Natural killer cell (primary cell): Measurements from ENCODE around the gene POC1A. TPM values are rescaled to one million over a fixed set of nuclear protein-coding genes. Genes with fewer than 3 reads are reported as not detected.

ENCODE experiments used
- ATAC-seq, 3 donors: fragments of 150-1000 bp in 2 of 3; fragments of 200-7000 bp in 1 of 3; cut with Tn5 transposase; 1 replicate in 1 of 3; 2 replicates in 2 of 3; pipeline ENCODE4 v1.10.0; 2021; ENCODE audit warnings: mild to moderate bottlenecking in 2 of 3, moderate library complexity in 2 of 3
- DNase-seq, 2 donors: peaks; one replicate each; pipeline versions ENCODE4 v3.0.0 to v3.0.0-alpha.2; 2013 to 2021; ENCODE audit warnings: mixed read lengths in 1 of 2
- H3K27ac ChIP-seq: one replicate; pipeline ENCODE4 v1.5.1; 2013; ENCODE audit warnings: mild to moderate bottlenecking, low read length
- H3K27me3 ChIP-seq: one replicate; pipeline ENCODE4 v1.6.1; 2013; ENCODE audit warnings: low read length; ENCODE audit not compliant: control insufficient read depth, insufficient read depth
- H3K36me3 ChIP-seq: one replicate; pipeline ENCODE4 v1.6.1; 2013; ENCODE audit warnings: low read length; ENCODE audit not compliant: control insufficient read depth, insufficient read depth
- H3K4me1 ChIP-seq: one replicate; pipeline ENCODE4 v1.6.1; 2013; ENCODE audit warnings: low read length; ENCODE audit not compliant: control insufficient read depth, insufficient read depth
- H3K4me3 ChIP-seq: one replicate; pipeline ENCODE4 v1.5.1; 2013; ENCODE audit warnings: low read length
- H3K9me3 ChIP-seq: one replicate; pipeline ENCODE4 v1.6.1; 2013; ENCODE audit warnings: low read length; ENCODE audit not compliant: control insufficient read depth, insufficient read depth
- H3K27ac Mint-ChIP-seq, 2 donors: one replicate each; pipeline ENCODE4 v1.8.0; 2022; ENCODE audit warnings: mild to moderate bottlenecking in 2 of 2, mixed read lengths in 2 of 2, moderate library complexity in 1 of 2
- H3K27me3 Mint-ChIP-seq, 2 donors: one replicate each; pipeline ENCODE4 v1.8.0; 2022; ENCODE audit warnings: low read depth in 2 of 2, mixed read lengths in 2 of 2
- H3K36me3 Mint-ChIP-seq: one replicate; pipeline ENCODE4 v1.8.0; 2022; ENCODE audit warnings: mixed read lengths
- H3K4me1 Mint-ChIP-seq, 2 donors: one replicate each; pipeline ENCODE4 v1.8.0; 2022; ENCODE audit warnings: mixed read lengths in 2 of 2
- H3K4me3 Mint-ChIP-seq: one replicate; pipeline ENCODE4 v1.8.0; 2022; ENCODE audit warnings: mild to moderate bottlenecking, moderate library complexity, mixed read lengths
- H3K9me3 Mint-ChIP-seq, 2 donors: one replicate each; pipeline ENCODE4 v1.8.0; 2022; ENCODE audit warnings: mixed read lengths in 2 of 2
- CTCF ChIP-seq: fragments of 200-600 bp; IDR thresholded peaks from one replicate; pipeline ENCODE4 v1.8.0; 2022; ENCODE audit warnings: antibody characterized with exemption
- WGBS: methylation state at CpG from one replicate; pipeline ENCODE4 v1.1.7; 2013; ENCODE audit warnings: missing lambda C conversion rate; ENCODE audit not compliant: insufficient coverage; 5-methylcytosine and 5-hydroxymethylcytosine counted together
- intact Hi-C: fragments of 100-400 bp; cut with micrococcal nuclease; formaldehyde crosslinking; loops from one replicate; pipeline ENCODE4 v1.14.2; 2022
- total RNA-seq, 4 donors: library from RNA; stranded (reverse); fragments of 120-200 nt in 1 of 4; gene quantifications; one replicate each; pipeline versions ENCODE4 v1.2.3 to v1.2.4, GENCODE V29; 2013 to 2022

Gene POC1A
- total RNA-seq, 3 donors from 2014 or later (not counting 1 experiment from before 2014, with no cell fraction given), result 1.3 to 2.6 (median 2.4) TPM

GRCh38 chr3:52175416-52176179, 21.4 kb upstream of the POC1A start:
- Histone ChIP-seq H3K27ac (no peak overlapping the region), H3K4me3 (no peak overlapping the region), H3K27me3 (no peaks in the 10 kb centered on the region), H3K36me3 (no peaks in the 10 kb centered on the region), H3K4me1 (no peaks in the 10 kb centered on the region), H3K9me3 (no peaks in the 10 kb centered on the region)
- no peaks in the 10 kb centered on the region for H3K9me3 Mint-ChIP-seq
- no peak for DNase-seq
- intact Hi-C loops, result no loop called here
- H3K27me3 Mint-ChIP-seq, result no peaks in the 10 kb centered on the region
- H3K4me1 Mint-ChIP-seq, result peaks cover 0 to 5% of the 10 kb centered on the region in 2 donors
- H3K27ac Mint-ChIP-seq, result no peak overlapping the region
- 87% methylated on average over 14 of the region's 14 CpGs for WGBS
- TF ChIP-seq CTCF, result no peak
- no peak overlapping the region for H3K4me3 Mint-ChIP-seq
- H3K36me3 Mint-ChIP-seq, result no peaks in the 10 kb centered on the region
- ATAC-seq, result no peak

GRCh38 chr3:52174896-52175295, 20.7 kb upstream of the POC1A start:
- Histone ChIP-seq H3K4me3 (no peak overlapping the region), H3K36me3 (no peaks in the 10 kb centered on the region), H3K27me3 (no peaks in the 10 kb centered on the region), H3K4me1 (no peaks in the 10 kb centered on the region), H3K27ac (no peak overlapping the region), H3K9me3 (no peaks in the 10 kb centered on the region)
- Mint-ChIP-seq H3K36me3 (no peaks in the 10 kb centered on the region), H3K27me3 (no peaks in the 10 kb centered on the region), H3K27ac (no peak overlapping the region), H3K4me1 (peaks cover 0 to 5% of the 10 kb centered on the region in 2 donors), H3K9me3 (no peaks in the 10 kb centered on the region), H3K4me3 (no peak overlapping the region)
- intact Hi-C loops, result no loop called here
- no peak for TF ChIP-seq CTCF
- WGBS, result 88% methylated on average over 9 of the region's 9 CpGs
- ATAC-seq, result peak in 2 of 3 donors; percentile 35 to 36
- DNase-seq, result no peak

DNA sequence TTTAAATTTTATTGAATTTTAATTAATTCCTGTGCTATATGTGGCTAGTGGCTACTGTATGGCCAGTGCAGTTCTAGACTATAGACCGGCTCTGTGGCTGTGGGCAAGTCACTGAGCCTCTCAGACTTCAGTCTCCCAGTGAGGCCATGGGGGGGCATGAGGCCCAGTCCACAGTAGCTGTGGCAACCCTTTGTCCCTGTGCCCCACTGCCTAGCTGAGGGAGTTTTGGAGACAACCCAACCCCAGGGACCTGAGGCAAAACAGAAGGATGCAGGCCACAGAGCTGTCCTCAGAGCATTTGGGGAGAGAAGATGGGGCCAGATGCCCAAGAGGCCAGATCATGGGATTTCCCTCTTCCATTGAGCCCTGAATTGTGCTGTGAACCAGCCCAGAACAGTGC, 18.9 kb upstream of the POC1A start:
- TF ChIP-seq CTCF, result no peak
- no peaks in the 10 kb centered on the region for H3K4me1 Mint-ChIP-seq
- no peaks in the 10 kb centered on the region for H3K9me3 ChIP-seq
- H3K27me3 Mint-ChIP-seq, result no peaks in the 10 kb centered on the region
- H3K4me3 ChIP-seq, result no peak overlapping the region
- ATAC-seq, result no peak
- H3K27me3 ChIP-seq, result no peaks in the 10 kb centered on the region
- no peaks in the 10 kb centered on the region for H3K36me3 ChIP-seq
- no peak for DNase-seq
- no peaks in the 10 kb centered on the region for H3K36me3 Mint-ChIP-seq
- no peaks in the 10 kb centered on the region for H3K9me3 Mint-ChIP-seq
- no peaks in the 10 kb centered on the region for H3K4me1 ChIP-seq
- 90% methylated on average over 1 of the region's 1 CpG for WGBS
- H3K27ac ChIP-seq, result no peak overlapping the region
- intact Hi-C loops, result no loop called here
- H3K4me3 Mint-ChIP-seq, result no peak overlapping the region
- no peak overlapping the region for H3K27ac Mint-ChIP-seq
